ENCODE results near the gene ITPK1.

GRCh38 chr14:93017898-93018297, 97.8 kb downstream of the ITPK1 start:
- TF ChIP-seq CTCF (IDR thresholded peaks at IDR 0.05) (no peak), SIN3A (IDR thresholded peaks at IDR 0.05; ENCODE audit: borderline replicate concordance, insufficient read depth, low read depth, low read length) (no peak), POLR2AphosphoS5 (IDR thresholded peaks at IDR 0.05; ENCODE audit: low read depth, low read length) (no peak), TCF7L2 (IDR thresholded peaks at IDR 0.05; ENCODE audit: low read depth, low read length) (no peak)

All from Panc1 (cell line).